Endothelial cell of umbilical vein (primary cell): ENCODE data around the gene NARS2.

ENCODE experiments used
- CTCF ChIP-seq, 2 donors: IDR thresholded peaks; 1 replicate in 1 of 2; 2 replicates in 1 of 2; pipeline ENCODE4 v1.5.1; 2011; ENCODE audit warnings: low read length in 2 of 2, mild to moderate bottlenecking in 2 of 2, moderate library complexity in 2 of 2, control low read depth in 1 of 2, inconsistent platforms in 1 of 2, low read depth in 1 of 2; ENCODE audit not compliant: insufficient read depth in 1 of 2; ENCODE audit errors: extremely low read depth in 1 of 2
- GATA2 ChIP-seq: IDR thresholded peaks from 2 replicates; pipeline ENCODE4 v1.7.0; 2011; ENCODE audit warnings: low read depth, mild to moderate bottlenecking, moderate library complexity, mixed read lengths, low read length; ENCODE audit not compliant: insufficient read length, insufficient read depth
- POLR2AphosphoS5 ChIP-seq: IDR thresholded peaks from 2 replicates; pipeline ENCODE4 v1.6.1; 2012; ENCODE audit warnings: low read depth, mild to moderate bottlenecking, control low read depth, low read length, moderate library complexity; ENCODE audit not compliant: insufficient read depth

GRCh38 chr11:78520230-78520629 is 54.4 kb downstream of the NARS2 start:
- TF ChIP-seq CTCF (IDR thresholded peaks at IDR 0.05; ENCODE audit: extremely low read depth in 1 of 2, insufficient read depth in 1 of 2, low read depth in 1 of 2, low read length in 2 of 2) (no peak), POLR2AphosphoS5 (no peak), GATA2 (no peak)
